AG09319 (cell line): ENCODE results near the gene LLGL1.

Source experiments
- DNase-seq: peaks from one replicate; pipeline ENCODE4 v3.0.0-alpha.2; 2010; ENCODE audit warnings: low read depth; ENCODE audit errors: extremely low read depth
- TF ChIP-seq, protein P1 (sequence below): IDR thresholded peaks from 2 replicates; pipeline ENCODE4 v1.5.1; 2011; ENCODE audit warnings: low read depth, mild to moderate bottlenecking, inconsistent platforms, low read length, moderate library complexity

LLGL1 gene

DNA sequence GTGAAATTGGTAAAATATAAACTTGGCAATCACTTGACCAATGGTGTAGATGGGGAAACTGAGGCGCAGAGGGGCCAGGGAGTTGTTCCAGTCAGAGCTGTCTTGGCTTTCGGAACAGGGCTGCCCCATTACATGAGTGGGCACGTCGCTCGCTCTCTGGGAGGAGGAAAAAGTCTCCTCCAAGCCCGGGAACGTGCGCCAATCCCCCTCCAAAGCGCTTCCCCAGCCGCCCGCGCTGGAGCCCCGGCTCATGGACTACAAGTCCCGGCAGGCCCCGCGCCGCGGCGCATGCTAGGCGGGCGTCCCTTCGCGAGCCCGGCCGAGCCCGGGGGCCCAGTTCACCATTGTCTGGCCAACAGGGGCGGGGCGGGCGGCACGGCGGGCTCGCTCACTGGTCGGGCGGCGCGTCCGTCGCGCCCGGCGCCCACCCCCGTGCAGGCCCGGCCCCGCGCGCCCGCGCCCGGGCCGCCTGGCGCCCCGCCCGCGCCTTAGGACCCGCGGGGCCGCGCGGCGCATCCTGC lies at the start of gene LLGL1:
TSS of gene LLGL1 (plus strand) at position 515 of the 521 bp plus-strand sequence. CDS start 48 bp downstream, outside the sequence.
- DNase-seq: peak; percentile 90
- TF ChIP-seq, protein P1, sequence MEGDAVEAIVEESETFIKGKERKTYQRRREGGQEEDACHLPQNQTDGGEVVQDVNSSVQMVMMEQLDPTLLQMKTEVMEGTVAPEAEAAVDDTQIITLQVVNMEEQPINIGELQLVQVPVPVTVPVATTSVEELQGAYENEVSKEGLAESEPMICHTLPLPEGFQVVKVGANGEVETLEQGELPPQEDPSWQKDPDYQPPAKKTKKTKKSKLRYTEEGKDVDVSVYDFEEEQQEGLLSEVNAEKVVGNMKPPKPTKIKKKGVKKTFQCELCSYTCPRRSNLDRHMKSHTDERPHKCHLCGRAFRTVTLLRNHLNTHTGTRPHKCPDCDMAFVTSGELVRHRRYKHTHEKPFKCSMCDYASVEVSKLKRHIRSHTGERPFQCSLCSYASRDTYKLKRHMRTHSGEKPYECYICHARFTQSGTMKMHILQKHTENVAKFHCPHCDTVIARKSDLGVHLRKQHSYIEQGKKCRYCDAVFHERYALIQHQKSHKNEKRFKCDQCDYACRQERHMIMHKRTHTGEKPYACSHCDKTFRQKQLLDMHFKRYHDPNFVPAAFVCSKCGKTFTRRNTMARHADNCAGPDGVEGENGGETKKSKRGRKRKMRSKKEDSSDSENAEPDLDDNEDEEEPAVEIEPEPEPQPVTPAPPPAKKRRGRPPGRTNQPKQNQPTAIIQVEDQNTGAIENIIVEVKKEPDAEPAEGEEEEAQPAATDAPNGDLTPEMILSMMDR: no peak

DNA sequence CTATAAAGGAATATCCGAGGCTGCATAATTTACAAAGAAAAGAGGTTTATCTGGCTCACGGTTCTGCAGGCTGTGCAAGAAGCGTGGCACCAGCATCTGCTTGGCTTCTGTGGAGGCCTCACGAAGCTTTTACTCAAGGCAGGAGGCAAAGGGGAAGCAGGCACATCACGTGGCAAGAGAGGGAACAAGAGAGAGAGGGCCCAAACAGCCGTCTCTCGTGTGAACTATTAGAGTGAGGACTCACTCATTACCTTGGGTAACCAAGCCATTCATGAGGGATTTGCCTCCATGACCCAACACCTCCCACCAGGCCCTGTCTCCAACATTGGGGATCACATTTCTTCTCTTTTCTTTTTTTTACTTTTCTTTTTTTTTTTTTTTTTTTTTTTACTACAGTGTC lies 49.3 kb upstream of the LLGL1 start:
- TF ChIP-seq, protein P1: no peak
- no peak for DNase-seq

GRCh38 chr17:18177133-18177532 lies 48.3 kb upstream of the LLGL1 start:
- TF ChIP-seq, protein P1: no peak
- no peak for DNase-seq

DNA sequence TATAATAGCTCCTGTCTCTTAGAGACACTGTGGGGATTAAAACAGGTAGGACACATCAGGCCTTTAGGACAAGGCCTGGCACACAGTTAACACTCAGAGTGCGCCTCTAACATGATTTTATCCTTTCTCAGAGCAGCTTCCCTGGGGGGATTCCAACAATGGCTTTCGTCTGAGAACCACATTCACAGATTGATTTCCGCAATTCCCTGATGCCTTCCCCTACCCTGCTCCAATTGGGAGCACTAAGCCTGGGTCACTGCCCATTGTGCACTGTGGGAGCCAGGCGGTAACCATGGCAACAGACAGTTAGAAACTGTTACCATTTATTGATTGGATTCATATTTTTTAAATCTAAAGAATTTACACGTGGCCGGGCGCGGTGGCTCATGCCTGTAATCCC lies 47.7 kb upstream of the LLGL1 start:
- TF ChIP-seq, protein P1: no peak
- DNase-seq: no peak

DNA sequence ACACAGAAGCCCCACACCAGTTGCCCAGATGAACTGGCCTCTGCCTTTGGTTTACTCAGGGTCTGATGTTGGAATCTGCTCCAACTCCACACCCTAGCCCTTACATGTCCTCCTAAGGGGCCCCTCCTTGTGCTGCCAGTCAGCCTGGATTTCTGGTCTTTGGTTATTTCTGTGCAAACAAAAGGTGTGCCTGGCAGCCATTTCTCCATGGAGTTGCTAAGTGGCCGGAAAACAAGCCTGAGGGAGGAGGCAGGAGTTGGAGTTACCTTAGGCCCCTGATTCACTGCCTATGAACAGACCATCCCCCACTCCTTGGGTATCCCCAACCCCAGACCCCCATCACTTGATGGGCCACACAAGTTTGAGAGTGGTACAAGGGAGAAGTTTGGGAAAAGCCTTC lies 46.2 kb upstream of the LLGL1 start:
- TF ChIP-seq, protein P1: no peak
- DNase-seq: no peak

DNA sequence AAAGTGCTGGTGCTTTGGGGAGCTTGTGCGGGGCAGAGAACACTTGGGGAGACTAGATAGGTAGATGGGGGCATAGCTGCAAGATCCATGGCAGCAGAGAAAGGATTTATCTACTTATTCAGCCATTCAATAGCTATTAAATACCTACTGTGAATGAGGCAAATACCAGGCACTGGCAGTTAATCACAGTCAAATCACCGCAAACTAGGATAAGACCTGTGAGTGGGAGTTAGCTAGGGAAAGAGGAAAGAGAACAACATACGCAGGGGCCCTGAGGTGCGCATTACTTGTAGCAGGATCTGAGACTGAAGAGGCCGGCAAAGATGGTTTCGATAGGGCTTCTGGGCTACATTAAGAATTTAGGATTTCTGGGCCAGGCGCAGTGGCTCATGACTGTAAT lies 45.6 kb upstream of the LLGL1 start:
- TF ChIP-seq, protein P1: no peak
- no peak for DNase-seq

- no peak for DNase-seq
- TF ChIP-seq, protein P1: no peak
Measured at GRCh38 chr17:18181358-18181757, 44.1 kb upstream of the LLGL1 start.
